HFF-Myc (cell line): ENCODE results near the gene GPHB5.
"Not testable (repeated sequence)": the region's sequence is repeated elsewhere in the genome, so short reads cannot be mapped to it uniquely, and the experiment has no call there.

Source experiments
- DNase-seq: peaks from one replicate; pipeline ENCODE4 v3.0.0-alpha.2; 2011; ENCODE audit warnings: low read depth; ENCODE audit errors: extremely low read depth
- H3K4me3 ChIP-seq: replicated peaks from 2 replicates; pipeline ENCODE4 v1.5.1; 2011; ENCODE audit warnings: low read depth, mild to moderate bottlenecking, control low read depth, low read length
- CTCF ChIP-seq: IDR thresholded peaks from 2 replicates; pipeline ENCODE4 v1.5.1; 2012; ENCODE audit warnings: mild to moderate bottlenecking, low read depth, low read length, control low read depth; ENCODE audit errors: missing control alignments

GPHB5 gene

GRCh38 chr14:63308723-63309317 lies 9.9 kb downstream of the GPHB5 start:
- TF ChIP-seq CTCF, result peak; percentile 63
- DNase-seq, result no peak

GRCh38 chr14:63304429-63304828 lies 14.3 kb downstream of the GPHB5 start:
- not testable (repeated sequence) for H3K4me3 ChIP-seq

More at GRCh38 chr14:63308723-63309317, 9.9 kb downstream of the GPHB5 start:
- H3K4me3 ChIP-seq, result no peak overlapping the region

DNA sequence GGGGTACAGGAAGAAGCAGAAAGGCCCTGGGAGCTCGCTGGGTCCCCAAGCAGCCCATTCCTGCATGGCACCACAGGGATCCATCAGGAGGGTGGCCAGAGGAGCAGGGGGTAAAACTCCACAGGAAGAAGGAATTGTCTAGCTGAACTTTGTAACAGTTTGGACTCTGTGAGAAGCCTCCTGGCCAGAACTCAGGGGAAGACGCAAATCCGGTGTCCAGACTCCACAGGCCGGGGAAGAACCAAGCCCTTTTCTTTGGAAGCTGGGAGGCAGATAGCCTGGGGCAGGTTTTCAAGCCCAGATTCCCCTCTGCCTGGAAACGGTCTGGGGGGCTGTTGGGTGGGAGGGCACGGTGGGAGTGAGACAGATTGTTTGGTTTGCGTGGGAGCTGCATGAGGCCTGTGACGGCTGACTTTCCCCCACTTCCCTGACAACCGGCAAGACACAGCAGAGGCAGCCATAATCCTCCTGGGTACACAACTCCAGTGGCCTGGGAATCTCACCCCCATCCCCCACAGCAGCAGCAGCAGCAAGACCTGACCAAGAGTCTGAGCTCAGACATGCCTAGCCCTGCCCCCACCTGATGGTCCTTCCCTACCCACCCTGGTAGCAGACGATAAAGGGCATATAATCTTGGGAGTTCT lies 16.7 kb downstream of the GPHB5 start:
- no peak for TF ChIP-seq CTCF
- H3K4me3 ChIP-seq, result no peak overlapping the region
- no peak for DNase-seq

More at GRCh38 chr14:63304429-63304828, 14.3 kb downstream of the GPHB5 start:
- DNase-seq, result not testable (repeated sequence)

- DNase-seq, result no peak
- TF ChIP-seq CTCF, result no peak
- no peak overlapping the region for H3K4me3 ChIP-seq
Measured at GRCh38 chr14:63300854-63301253, 17.9 kb downstream of the GPHB5 start.

DNA sequence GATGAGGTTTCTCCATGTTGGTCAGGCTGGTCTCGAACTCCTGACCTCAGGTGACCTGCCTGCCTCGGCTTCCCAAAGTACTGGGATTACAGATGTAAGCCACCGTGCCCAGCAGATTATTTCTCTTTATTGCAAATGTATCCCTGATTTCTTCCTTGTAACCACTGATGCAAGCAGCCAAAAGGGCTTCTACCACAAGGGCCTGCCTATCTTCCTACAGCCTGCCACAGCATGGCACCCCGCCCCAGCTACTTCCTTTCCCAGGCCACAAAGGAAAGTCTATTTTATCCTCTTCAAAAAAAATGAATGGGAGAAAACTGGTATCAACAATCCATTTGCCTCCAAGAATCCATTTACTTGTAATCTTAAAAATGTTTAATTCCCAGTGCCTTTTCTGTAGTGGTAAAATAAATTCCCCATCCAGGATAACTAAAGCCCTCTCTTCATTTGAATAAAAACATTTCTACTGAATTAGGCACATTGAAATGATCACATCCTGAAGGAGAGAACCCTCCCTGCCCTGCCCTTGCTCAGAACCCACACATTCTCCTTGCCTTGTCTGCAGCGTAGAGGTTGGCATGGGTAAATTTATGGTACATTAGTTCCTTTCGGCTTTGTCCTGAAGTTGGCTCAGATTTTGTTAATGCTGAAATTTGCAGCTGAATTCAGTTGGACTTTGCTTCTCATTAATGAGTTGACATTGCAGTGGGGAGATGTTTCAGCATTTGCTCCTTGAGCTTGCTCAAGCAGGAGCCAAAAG lies 19.2 kb downstream of the GPHB5 start:
- DNase-seq, result no peak
- TF ChIP-seq CTCF, result no peak
- no peak overlapping the region for H3K4me3 ChIP-seq

GRCh38 chr14:63297372-63298063 lies 21.2 kb downstream of the GPHB5 start:
- H3K4me3 ChIP-seq, result no peak overlapping the region
- no peak for TF ChIP-seq CTCF
- no peak for DNase-seq
